HUES48 (cell line): Measurements from ENCODE around the gene RSBN1L.

Experiments used
- H3K27ac ChIP-seq: one replicate; pipeline ENCODE4 v1.7.0; 2013; ENCODE audit warnings: low read depth, low read length, inconsistent platforms
- H3K27me3 ChIP-seq: 2 replicates; pipeline ENCODE4 v1.6.1; 2013; ENCODE audit warnings: mild to moderate bottlenecking, low read length; ENCODE audit not compliant: control insufficient read depth, insufficient read depth
- H3K36me3 ChIP-seq: 2 replicates; pipeline ENCODE4 v1.6.1; 2013; ENCODE audit warnings: low read length; ENCODE audit not compliant: control insufficient read depth, insufficient read depth
- H3K4me1 ChIP-seq: 2 replicates; pipeline ENCODE4 v1.6.1; 2013; ENCODE audit warnings: mild to moderate bottlenecking, low read length; ENCODE audit not compliant: control insufficient read depth, insufficient read depth
- H3K4me3 ChIP-seq: 2 replicates; pipeline ENCODE4 v1.5.1; 2013; ENCODE audit warnings: mild to moderate bottlenecking, low read depth, low read length
- H3K9ac ChIP-seq: 2 replicates; pipeline ENCODE4 v1.6.1; 2013; ENCODE audit warnings: mild to moderate bottlenecking, low read depth, low read length, moderate library complexity
- H3K9me3 ChIP-seq: 2 replicates; pipeline ENCODE4 v1.6.1; 2013; ENCODE audit warnings: low read length; ENCODE audit not compliant: control insufficient read depth, insufficient read depth

RSBN1L gene

GRCh38 chr7:77661816-77662215 lies 34.4 kb upstream of the RSBN1L start:
- Histone ChIP-seq H3K9me3 (no peaks in the 10 kb centered on the region), H3K27ac (no peak overlapping the region), H3K9ac (no peak overlapping the region), H3K27me3 (no peaks in the 10 kb centered on the region), H3K4me3 (no peak overlapping the region), H3K4me1 (no peaks in the 10 kb centered on the region), H3K36me3 (peaks cover 17% of the 10 kb centered on the region)

GRCh38 chr7:77662869-77663268 lies 33.4 kb upstream of the RSBN1L start:
- H3K27me3 ChIP-seq, result no peaks in the 10 kb centered on the region
- H3K36me3 ChIP-seq, result peaks cover 12% of the 10 kb centered on the region
- no peaks in the 10 kb centered on the region for H3K9me3 ChIP-seq
- H3K4me3 ChIP-seq, result no peak overlapping the region
- no peaks in the 10 kb centered on the region for H3K4me1 ChIP-seq
- H3K9ac ChIP-seq, result no peak overlapping the region
- no peak overlapping the region for H3K27ac ChIP-seq

GRCh38 chr7:77664715-77665114 lies 31.5 kb upstream of the RSBN1L start:
- Histone ChIP-seq H3K27me3 (no peaks in the 10 kb centered on the region), H3K36me3 (peaks cover 6% of the 10 kb centered on the region), H3K4me1 (no peaks in the 10 kb centered on the region)

DNA sequence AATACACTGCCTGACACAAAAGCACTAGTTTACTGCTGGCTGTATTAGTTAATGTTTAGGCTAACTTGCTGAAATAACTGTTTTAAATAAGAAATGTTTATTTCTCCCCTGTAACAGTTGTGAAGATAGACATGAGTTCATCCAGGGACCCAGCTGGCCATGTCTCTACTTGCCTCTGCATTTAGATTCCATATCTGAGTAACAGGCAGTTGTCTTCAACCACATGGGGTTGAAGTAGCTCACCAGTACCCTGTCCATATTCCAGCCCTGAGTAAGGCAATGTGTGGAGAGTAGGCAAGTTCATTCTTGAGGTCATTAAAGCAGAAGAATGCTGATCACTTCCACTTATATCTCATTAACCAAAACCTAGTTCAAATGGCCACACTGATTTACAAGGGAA lies 31.1 kb upstream of the RSBN1L start:
- H3K4me1 ChIP-seq, result no peaks in the 10 kb centered on the region
- H3K9me3 ChIP-seq, result no peaks in the 10 kb centered on the region

More at GRCh38 chr7:77664715-77665114, 31.5 kb upstream of the RSBN1L start:
- Histone ChIP-seq H3K9ac (no peak overlapping the region), H3K4me3 (no peak overlapping the region), H3K27ac (no peak overlapping the region), H3K9me3 (no peaks in the 10 kb centered on the region)

GRCh38 chr7:77667459-77668086 lies 28.7 kb upstream of the RSBN1L start:
- Histone ChIP-seq H3K27me3 (no peaks in the 10 kb centered on the region), H3K9me3 (no peaks in the 10 kb centered on the region), H3K9ac (no peak overlapping the region), H3K4me1 (no peaks in the 10 kb centered on the region), H3K36me3 (peaks cover 6% of the 10 kb centered on the region), H3K4me3 (no peak overlapping the region), H3K27ac (no peak overlapping the region)

More for the DNA sequence above, 31.1 kb upstream of the RSBN1L start:
- H3K36me3 ChIP-seq, result peaks cover 6% of the 10 kb centered on the region
- no peaks in the 10 kb centered on the region for H3K27me3 ChIP-seq
- H3K27ac ChIP-seq, result no peak overlapping the region
- no peak overlapping the region for H3K4me3 ChIP-seq
- H3K9ac ChIP-seq, result no peak overlapping the region

GRCh38 chr7:77674878-77675277 lies 21.4 kb upstream of the RSBN1L start:
- H3K9me3 ChIP-seq, result no peaks in the 10 kb centered on the region
- H3K27ac ChIP-seq, result no peak overlapping the region
- H3K4me3 ChIP-seq, result no peak overlapping the region
- no peaks in the 10 kb centered on the region for H3K36me3 ChIP-seq
- no peak overlapping the region for H3K9ac ChIP-seq
- no peaks in the 10 kb centered on the region for H3K27me3 ChIP-seq
- H3K4me1 ChIP-seq, result no peaks in the 10 kb centered on the region

GRCh38 chr7:77679608-77680007 lies 16.7 kb upstream of the RSBN1L start:
- H3K27me3 ChIP-seq, result no peaks in the 10 kb centered on the region
- H3K27ac ChIP-seq, result no peak overlapping the region
- H3K4me1 ChIP-seq, result peaks cover 6% of the 10 kb centered on the region
- H3K4me3 ChIP-seq, result no peak overlapping the region
- H3K36me3 ChIP-seq, result peaks cover 34% of the 10 kb centered on the region
- H3K9ac ChIP-seq, result no peak overlapping the region
- H3K9me3 ChIP-seq, result no peaks in the 10 kb centered on the region

- H3K9ac ChIP-seq, result no peak overlapping the region
- H3K27me3 ChIP-seq, result no peaks in the 10 kb centered on the region
- no peak overlapping the region for H3K4me3 ChIP-seq
- H3K27ac ChIP-seq, result no peak overlapping the region
- peaks cover 13% of the 10 kb centered on the region for H3K4me1 ChIP-seq
- H3K9me3 ChIP-seq, result no peaks in the 10 kb centered on the region
- peaks cover 34% of the 10 kb centered on the region for H3K36me3 ChIP-seq
These were observed 16.0 kb upstream of the RSBN1L start for GRCh38 chr7:77680266-77680665.

DNA sequence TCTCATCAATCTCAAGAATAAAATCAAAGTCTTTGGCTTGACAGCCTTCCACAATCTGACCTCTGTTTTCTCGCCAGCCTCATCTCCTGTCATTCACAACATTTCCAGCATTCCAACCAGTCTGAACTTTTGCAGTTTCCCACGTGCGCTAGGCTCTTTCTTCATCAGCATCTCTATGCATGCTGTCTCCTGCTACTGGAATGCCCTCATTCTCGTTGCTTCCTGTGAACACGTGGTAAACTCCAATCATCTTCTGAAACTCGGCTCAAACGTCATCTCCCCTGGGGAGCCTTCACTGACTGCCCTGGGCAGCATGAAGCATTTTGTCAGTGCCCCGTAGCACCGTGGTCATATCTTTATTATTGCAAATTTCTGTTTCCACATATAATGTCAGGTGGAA lies 12.2 kb upstream of the RSBN1L start:
- Histone ChIP-seq H3K27me3 (no peaks in the 10 kb centered on the region), H3K4me3 (no peak overlapping the region), H3K36me3 (peaks cover 37% of the 10 kb centered on the region), H3K27ac (peak overlapping the region; percentile 48), H3K4me1 (peaks cover 20% of the 10 kb centered on the region), H3K9ac (no peak overlapping the region), H3K9me3 (no peaks in the 10 kb centered on the region)

- H3K9ac ChIP-seq, result no peak overlapping the region
- H3K9me3 ChIP-seq, result no peaks in the 10 kb centered on the region
- no peaks in the 10 kb centered on the region for H3K27me3 ChIP-seq
- H3K4me3 ChIP-seq, result no peak overlapping the region
- peaks cover 20% of the 10 kb centered on the region for H3K4me1 ChIP-seq
- H3K27ac ChIP-seq, result peak overlapping the region; percentile 44
- peaks cover 41% of the 10 kb centered on the region for H3K36me3 ChIP-seq
These were observed 11.0 kb upstream of the RSBN1L start for GRCh38 chr7:77685233-77685632.

DNA sequence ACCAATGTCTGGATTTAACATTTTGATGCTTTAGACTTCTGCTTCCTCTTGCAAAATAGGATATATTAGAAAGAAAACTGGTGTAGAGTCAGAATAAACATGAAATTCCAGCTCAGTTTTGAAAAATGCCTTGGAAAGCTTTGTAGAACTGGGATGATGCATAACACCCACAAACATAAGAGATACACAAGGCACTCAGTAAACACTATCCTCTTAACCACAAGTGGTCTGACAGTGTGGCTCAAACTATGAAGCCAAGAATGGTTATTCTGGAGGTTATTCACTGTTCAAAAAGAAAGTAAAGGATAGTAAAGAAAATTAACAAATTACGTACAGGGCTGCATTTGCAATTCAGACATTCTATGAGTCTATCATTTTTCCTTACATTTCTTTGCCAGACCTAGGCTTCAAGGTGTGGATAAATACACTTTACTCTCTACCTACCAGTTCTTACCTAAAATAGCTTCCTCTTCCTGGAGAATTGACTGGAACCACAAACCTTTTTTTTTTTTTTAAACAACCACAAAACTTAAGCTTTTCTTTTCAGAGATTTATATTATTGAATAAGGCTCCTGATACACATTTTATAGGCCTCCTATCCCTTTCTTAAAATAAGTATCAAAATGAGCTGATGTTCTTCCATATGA lies 9.0 kb upstream of the RSBN1L start:
- Histone ChIP-seq H3K36me3 (peaks cover 36% of the 10 kb centered on the region), H3K9ac (no peak overlapping the region), H3K4me1 (peaks cover 20% of the 10 kb centered on the region), H3K27me3 (no peaks in the 10 kb centered on the region), H3K27ac (no peak overlapping the region), H3K9me3 (no peaks in the 10 kb centered on the region), H3K4me3 (no peak overlapping the region)
